DMS153 treated with DMSO at 0.1 percent for 48 hours (cell line): Measurements from ENCODE around the gene ROBO1.

Experiments used
- DNase-seq: peaks from one replicate; lab custom pipeline; 2025; ENCODE audit not compliant: unreplicated experiment; lab: John Stamatoyannopoulos, UW

The ROBO1 gene

GRCh38 chr3:79097964-79098660 lies 669.7 kb downstream of the ROBO1 start:
- DNase-seq: no peak

GRCh38 chr3:79094654-79095053 lies 673.1 kb downstream of the ROBO1 start:
- no peak for DNase-seq

GRCh38 chr3:79086514-79086913 lies 681.3 kb downstream of the ROBO1 start:
- no peak for DNase-seq

GRCh38 chr3:79085171-79085570 lies 682.6 kb downstream of the ROBO1 start:
- DNase-seq: no peak

- no peak for DNase-seq
Observed at GRCh38 chr3:79081335-79081734, 686.5 kb downstream of the ROBO1 start.

- no peak for DNase-seq
Observed at GRCh38 chr3:79074558-79074957, 693.2 kb downstream of the ROBO1 start.

GRCh38 chr3:79067734-79068133 lies 700.1 kb downstream of the ROBO1 start:
- no peak for DNase-seq

GRCh38 chr3:79066481-79066880 lies 701.3 kb downstream of the ROBO1 start:
- no peak for DNase-seq

- no peak for DNase-seq
Observed at GRCh38 chr3:79063624-79064023, 704.2 kb downstream of the ROBO1 start.

GRCh38 chr3:79057756-79058155 lies 710.0 kb downstream of the ROBO1 start:
- no peak for DNase-seq

GRCh38 chr3:79056498-79056897 lies 711.3 kb downstream of the ROBO1 start:
- no peak for DNase-seq

- DNase-seq: no peak
Observed at GRCh38 chr3:79052054-79052681, 715.6 kb downstream of the ROBO1 start.

- no peak for DNase-seq
Observed at GRCh38 chr3:79047581-79047980, 720.2 kb downstream of the ROBO1 start.

- no peak for DNase-seq
Observed at GRCh38 chr3:79041621-79042020, 726.2 kb downstream of the ROBO1 start.

GRCh38 chr3:79040701-79041100 lies 727.1 kb downstream of the ROBO1 start:
- no peak for DNase-seq

GRCh38 chr3:79040091-79040490 lies 727.7 kb downstream of the ROBO1 start:
- DNase-seq: no peak

- no peak for DNase-seq
Observed at GRCh38 chr3:79039192-79039591, 728.6 kb downstream of the ROBO1 start.

- DNase-seq: no peak
Observed at GRCh38 chr3:79038636-79039035, 729.2 kb downstream of the ROBO1 start.

GRCh38 chr3:79038057-79038456 lies 729.7 kb downstream of the ROBO1 start:
- no peak for DNase-seq

- DNase-seq: no peak
Observed at GRCh38 chr3:79032686-79033318, 735.0 kb downstream of the ROBO1 start.

GRCh38 chr3:79030157-79030556 lies 737.6 kb downstream of the ROBO1 start:
- DNase-seq: no peak

GRCh38 chr3:79028916-79029315 lies 738.9 kb downstream of the ROBO1 start:
- DNase-seq: no peak
